ENCODE results near the gene HIPK2.
A peak's percentile ranks its signal among the peaks of the same experiment; 100 is the strongest.

Gene HIPK2

GRCh38 chr7:139582130-139582650 lies 195.6 kb downstream of the HIPK2 start:
- DNase-seq = no peak

GRCh38 chr7:139580435-139580834 lies 197.4 kb downstream of the HIPK2 start:
- DNase-seq = no peak

DNA sequence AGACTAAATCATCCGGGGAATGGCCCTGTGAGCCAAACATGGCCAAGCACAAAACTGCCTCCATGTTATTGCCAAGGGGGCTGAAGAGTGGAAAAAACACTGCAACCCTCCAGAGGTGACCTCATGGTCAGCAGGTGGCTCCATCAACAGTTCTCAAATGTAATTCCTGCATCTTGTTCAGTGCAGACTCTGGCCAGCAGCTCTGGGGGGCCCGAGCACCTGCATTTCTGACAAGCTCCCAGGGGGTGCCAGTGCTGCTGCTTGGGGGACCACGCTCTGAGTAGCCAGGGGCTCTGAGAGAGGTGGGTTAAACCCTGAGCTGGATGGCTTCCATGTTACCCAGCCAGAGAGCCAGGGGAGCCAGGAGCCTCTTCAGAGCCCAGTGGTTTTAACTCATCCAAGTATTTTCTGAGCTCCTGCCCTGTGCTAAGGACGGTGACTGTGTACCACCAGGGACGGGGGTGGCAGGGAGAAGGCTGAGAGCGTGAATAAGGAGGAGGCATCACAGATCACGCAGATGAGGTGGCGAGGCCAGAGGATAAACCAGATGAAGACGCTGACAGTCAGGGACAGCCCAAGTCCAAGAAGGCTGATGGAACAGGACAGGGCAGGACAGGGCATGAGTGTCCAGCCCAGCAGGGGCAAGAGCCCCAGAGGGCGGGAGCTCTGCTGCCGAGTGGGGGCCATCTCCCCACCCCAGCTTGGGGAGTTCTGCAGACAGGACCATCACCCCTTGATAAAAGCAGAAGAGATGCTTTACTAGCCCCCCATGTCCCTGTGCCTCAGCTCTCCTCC lies 201.4 kb downstream of the HIPK2 start:
- no peak for DNase-seq

GRCh38 chr7:139575338-139575680 lies 202.5 kb downstream of the HIPK2 start:
- no peak for DNase-seq

DNA sequence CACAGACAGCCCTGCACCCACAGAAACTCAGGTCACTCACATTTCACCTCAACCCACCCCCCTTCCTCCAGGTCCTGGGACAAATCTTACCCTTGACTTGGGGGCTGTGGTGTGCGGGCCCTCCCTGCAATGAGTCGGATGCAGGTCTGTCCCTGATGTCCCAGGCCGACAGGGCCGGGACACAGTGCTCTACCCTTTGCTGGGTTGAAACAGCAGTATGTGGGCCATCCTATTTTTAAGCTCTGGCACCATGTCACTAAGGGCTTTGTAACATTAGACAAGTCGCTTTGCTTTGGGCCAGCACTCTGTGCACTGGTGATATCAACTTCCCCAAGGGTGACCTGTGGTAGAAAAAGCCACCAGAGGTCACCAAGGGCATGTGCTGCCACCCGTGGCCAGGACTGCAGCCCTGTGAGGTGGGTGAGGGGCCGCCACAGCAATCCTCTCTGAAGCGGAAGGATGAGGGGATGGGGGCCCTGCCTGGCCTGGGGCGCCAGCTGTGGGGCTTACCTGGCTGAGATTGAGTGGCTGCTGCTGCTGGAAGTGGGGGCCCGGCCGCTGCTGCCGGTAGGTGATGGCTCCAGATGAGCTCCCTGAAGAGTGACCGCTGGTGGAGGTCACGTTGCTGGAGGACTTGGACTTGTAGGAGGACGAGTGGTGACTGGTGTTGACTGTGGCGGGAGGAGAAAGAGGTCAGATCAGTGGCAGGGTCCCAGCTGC lies 203.0 kb downstream of the HIPK2 start:
- DNase-seq = no peak

DNA sequence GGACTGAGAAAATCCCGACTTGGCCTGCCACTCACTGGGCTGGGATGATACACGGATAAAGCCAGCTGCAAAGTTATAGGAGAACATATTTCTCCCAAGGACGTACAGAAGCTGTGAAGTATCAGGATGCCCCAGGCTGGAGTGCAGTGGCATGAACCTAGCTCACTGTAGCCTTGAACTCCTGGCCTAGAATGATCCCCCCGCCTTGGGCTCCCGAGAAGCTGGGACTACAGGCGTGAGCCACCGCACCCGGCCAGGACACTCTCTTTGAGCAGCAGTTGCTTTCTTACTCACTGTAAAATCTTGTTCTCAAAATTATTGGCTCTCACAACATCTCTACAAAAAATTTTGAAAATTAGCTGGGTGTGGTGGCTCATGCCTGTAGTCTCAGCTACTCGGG lies 203.9 kb downstream of the HIPK2 start:
- DNase-seq = no peak

GRCh38 chr7:139572704-139573385 lies 205.0 kb downstream of the HIPK2 start:
- no peak for DNase-seq

DNA sequence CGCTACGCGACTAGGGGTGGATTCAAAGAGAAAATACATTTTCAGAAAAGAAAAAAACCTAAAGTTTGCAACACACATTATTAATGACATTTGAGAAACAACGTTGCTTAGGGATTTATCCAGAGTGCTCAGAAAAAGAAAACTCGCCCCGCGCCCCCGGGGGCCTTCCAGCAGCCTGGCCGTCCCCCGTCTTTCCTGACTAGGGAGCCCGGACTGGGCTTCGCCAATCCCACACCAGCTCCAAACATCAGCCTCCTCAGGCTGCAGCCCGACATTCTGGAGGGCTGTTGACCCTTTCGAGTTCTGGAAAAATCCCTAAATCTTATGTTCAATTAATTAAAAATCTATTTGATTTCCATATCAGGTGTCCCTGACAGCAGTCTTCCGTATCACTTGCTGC lies 205.7 kb downstream of the HIPK2 start:
- no peak for DNase-seq

DNA sequence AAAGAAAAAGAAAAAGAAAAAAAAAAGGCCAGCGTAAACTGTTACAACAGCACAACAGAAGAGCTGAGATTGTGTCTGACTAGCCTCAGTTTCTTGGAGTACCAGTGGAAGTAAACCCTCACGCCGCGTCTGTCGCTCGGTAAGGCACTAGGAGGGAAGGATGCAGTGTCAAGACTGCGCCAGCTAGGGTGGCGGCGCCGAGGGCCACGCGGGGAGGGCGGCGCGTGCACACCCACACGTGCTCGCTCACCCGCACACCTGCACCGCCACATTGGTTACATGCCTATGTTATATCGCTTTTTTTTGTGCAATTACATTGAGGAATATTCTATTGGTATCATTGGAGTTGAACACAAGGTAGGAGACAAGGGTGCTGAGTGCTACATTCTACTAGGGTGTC lies 206.1 kb downstream of the HIPK2 start:
- DNase-seq = no peak

- DNase-seq = no peak
Measured at GRCh38 chr7:139571190-139571589, 206.6 kb downstream of the HIPK2 start.

DNA sequence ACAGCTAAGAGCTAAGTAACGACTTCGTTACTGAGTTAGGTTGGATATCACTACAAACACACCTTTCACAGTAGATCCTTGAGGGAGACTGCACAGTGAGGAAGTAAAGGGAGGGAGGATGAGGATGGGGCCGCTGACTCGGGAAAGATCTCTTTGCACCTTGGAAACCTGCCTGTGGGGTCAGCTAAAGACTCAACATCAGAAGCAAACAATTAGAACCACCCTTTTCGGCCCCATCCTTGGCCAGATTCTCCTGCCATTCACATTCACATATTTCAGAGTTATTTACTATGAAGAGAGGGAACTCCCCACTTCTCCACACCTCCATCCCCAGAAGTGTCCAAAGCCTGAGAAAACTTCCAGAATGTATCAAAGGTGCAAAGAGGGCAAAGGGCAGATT lies 207.2 kb downstream of the HIPK2 start:
- no peak for DNase-seq

GRCh38 chr7:139570119-139570518 lies 207.7 kb downstream of the HIPK2 start:
- DNase-seq = no peak

DNA sequence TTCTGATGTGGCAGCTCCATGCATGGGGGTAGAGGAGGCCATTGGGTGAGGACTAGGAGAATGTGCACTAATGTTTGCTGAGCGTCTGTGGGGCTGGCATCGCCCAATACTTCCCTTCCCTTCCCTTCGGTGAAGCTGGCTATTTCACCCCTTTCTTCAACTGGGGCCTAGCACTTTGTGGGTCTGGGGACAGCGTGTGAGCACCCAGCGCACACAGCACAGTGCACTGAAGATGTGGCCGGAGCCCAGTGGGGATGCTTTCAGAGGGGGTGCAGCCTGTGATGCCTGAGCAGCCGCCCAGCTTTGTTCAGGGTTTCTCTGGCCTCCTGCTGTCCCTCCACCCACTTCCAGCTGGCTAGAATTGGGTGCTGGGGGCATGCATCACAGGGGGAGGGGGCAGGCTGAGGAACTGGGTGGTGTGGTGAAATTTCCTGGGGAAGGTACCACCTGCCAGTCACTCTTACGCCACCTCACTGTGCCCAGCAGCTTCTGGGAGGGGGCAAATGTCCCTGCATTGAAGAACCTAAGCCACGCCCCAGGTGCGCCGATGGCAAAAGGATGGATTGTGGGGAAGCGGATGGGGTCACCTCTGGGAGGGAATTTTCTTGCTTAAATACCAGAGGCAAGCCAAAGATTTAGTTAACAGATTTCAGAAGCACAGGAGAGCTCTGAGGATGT lies 208.8 kb downstream of the HIPK2 start:
- DNase-seq = no peak

GRCh38 chr7:139568346-139568675 lies 209.5 kb downstream of the HIPK2 start:
- no peak for DNase-seq

- no peak for DNase-seq
Measured at GRCh38 chr7:139567647-139568345, 210.0 kb downstream of the HIPK2 start.

DNA sequence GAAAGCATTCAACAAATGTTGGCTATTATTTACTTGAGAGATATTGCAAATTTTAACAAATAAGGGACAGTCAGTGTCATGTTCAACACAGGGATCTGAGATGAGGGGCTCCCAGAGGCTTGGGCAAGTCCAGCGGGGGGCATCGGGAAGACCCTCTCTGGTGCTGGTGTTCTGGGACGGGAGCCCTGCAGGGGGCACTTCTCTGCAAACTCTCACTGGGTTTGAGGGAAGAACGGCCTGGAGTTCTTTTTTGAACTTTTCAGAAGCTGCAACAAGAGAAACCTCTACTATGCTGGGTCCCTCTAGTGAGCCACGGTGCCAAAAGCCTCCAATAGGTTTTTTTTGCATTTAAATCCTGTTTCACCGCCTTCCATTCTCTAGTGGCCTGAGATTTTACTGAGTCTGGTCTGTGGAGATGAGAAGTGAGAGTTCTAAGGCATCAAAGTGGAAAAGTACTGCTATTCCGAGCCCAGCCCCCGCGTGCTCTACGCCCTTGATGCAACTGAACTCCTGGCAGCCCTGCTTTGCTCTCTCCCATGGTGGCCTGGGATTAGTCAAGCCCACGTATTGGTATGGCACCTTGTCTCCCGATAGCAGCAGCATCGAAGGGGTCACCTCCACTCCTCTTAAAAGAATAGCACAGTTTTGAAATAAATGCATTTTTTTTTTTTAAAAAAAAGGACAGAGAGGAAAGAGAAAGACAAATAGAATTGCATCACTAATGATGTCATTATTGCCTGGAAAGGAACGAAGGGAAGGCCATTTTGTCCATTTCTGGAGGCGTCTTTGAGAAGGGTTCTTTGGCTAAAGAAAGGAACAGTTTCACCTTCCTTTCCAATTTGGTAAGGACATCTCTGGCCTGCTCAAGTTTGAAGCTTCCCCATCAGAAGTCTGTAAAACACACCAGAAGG lies 210.8 kb downstream of the HIPK2 start:
- DNase-seq = no peak

DNA sequence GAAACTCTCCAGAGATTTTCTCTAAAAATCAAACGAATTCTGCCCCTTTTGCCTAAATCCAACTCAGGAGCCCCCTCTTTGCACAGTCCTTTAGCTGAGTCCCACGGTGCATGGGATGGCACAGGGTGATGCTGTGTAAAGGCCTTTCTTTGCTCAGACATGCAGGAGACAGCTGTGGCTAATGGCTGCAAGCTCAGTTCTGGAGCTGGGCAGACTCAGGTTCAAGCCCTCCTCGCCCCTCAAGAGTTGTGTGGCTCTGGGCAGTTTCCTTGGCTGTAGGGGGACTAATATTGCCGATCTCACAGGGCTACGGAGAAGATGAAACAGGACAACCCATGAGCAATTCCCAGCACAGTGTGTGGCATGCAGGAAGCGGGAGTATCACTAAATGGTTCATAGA lies 211.7 kb downstream of the HIPK2 start:
- DNase-seq = no peak

DNA sequence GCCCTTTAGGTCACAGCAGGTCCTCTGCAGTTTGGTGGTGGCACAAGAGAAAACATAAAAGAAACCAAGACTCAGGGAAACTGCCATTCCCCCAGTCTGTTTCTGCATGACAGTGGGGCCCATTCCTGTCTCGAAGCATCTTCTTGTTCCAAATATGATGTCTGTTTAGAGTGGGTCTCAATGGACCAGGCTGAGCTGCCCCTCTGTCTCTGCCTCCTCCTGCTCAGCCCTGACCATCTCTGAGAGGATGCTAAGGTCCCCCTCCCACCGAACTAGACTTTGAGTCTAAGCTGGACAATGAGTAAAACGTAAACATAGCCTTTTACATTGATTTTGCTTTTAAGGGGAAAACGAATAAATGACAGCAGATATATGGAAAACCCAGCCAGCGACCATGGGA lies 213.9 kb downstream of the HIPK2 start:
- DNase-seq = no peak

- DNase-seq = no peak
Measured at GRCh38 chr7:139562961-139563565, 214.7 kb downstream of the HIPK2 start.

DNA sequence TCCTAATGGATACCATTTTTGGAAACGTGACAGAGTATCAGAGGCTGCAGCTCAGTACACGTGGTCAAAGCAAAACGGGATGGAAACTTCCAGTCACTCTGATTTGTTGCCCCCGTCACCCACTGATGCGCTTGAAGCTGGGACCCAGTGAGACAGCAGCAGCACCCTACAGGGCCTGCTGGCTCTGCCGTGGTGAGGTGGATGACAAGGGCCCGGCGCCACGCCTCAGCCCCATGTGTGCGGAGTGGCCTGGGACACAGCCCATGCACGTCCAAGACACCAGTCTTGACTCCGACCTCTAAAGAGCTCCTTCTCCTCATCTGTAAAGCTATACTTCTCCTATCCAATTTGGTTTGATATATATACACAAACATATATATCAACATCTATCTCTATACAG lies 215.3 kb downstream of the HIPK2 start:
- no peak for DNase-seq

DNA sequence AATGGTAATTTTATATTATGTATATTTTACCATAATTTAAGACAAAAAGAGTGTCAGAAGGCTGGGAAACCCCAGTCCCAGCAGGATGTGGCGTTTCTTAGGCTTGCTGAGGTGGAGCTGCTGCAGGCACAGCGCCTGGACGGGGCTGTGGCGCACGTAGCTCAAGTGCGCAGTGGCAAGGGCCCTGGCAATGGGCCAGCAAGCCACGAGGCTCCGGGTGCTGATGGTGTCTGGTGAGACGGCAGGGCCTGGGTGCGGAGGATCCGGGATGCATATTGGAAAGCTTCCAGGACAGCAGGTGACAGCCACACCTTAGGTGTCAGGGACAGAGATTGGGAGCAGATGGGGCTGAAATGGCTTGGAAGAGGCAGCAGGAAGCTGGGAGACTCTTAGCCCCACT lies 217.1 kb downstream of the HIPK2 start:
- peak; percentile 66 for DNase-seq

Measured in NCI-H1436 (cell line).